ENCODE data around the gene FILIP1L.

DNA sequence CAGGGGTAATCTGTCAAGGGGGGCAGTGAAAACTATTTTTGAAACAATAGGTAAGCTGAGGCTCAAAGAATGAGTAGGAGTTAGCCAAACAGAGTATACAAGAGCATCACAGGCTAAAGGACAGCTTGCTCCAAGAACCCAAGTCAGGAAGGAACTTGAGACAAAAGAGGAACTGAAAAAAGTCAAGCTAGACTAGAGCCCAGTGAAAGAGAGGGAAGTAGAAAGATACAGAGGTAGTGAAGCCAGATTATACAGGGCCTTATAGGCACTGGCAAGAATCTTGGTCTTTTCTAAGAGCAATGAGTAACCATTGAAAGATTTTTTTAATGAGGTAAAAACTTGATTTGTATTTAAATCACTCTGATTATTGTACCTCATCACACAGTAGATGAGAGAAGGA lies 69.9 kb downstream of the FILIP1L start:
- TF ChIP-seq, protein P1, sequence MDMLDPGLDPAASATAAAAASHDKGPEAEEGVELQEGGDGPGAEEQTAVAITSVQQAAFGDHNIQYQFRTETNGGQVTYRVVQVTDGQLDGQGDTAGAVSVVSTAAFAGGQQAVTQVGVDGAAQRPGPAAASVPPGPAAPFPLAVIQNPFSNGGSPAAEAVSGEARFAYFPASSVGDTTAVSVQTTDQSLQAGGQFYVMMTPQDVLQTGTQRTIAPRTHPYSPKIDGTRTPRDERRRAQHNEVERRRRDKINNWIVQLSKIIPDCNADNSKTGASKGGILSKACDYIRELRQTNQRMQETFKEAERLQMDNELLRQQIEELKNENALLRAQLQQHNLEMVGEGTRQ (IDR thresholded peaks at IDR 0.05; ENCODE audit: borderline replicate concordance, low read depth, low read length), result no peak
- no peak for TF ChIP-seq RCOR1 (IDR thresholded peaks at IDR 0.05; ENCODE audit: low read length)

Data from SK-N-SH (cell line).